Thyroid gland (tissue), 4 donors: ENCODE results near the gene AHNAK2. TPM values are rescaled to one million over a fixed set of nuclear protein-coding genes. Genes with fewer than 3 reads are reported as not detected.
A peak's percentile ranks its signal among the peaks of the same experiment; 100 is the strongest.

Experiments
- DNase-seq, 2 donors: peaks; one replicate each; pipeline ENCODE4 v3.0.0-alpha.2; 2019
- H3K27ac ChIP-seq, 3 donors: fragments of 200-600 bp; sonication (generic); 1 replicate in 2 of 3; 2 replicates in 1 of 3; pipeline ENCODE4 v1.5.1; 2016 to 2019; ENCODE audit warnings: mild to moderate bottlenecking in 1 of 3, moderate library complexity in 1 of 3
- H3K27me3 ChIP-seq: fragments of 200-600 bp; sonication (generic); one replicate; pipeline ENCODE4 v1.5.1; 2019
- H3K36me3 ChIP-seq, 2 donors: fragments of 200-600 bp; sonication (generic); one replicate each; pipeline ENCODE4 v1.5.1; 2016 to 2019
- H3K4me1 ChIP-seq, 2 donors: fragments of 200-600 bp; sonication (generic); one replicate each; pipeline ENCODE4 v1.5.1; 2017 to 2019
- H3K4me3 ChIP-seq, 3 donors: fragments of 200-600 bp; sonication (generic); replicated peaks in 1 of 3; 1 replicate in 2 of 3; 2 replicates in 1 of 3; pipeline ENCODE4 v1.5.1; 2016; ENCODE audit warnings: mild to moderate bottlenecking in 1 of 3
- H3K9me3 ChIP-seq: fragments of 200-600 bp; sonication (generic); one replicate; pipeline ENCODE4 v1.5.1; 2017
- CTCF ChIP-seq, 6 experiments: fragments of 200-600 bp in 3 of 6; fragments of 450-650 bp in 3 of 6; sonication (generic) in 3 of 6; IDR thresholded peaks; one replicate each; pipeline ENCODE4 v1.5.1; 2016 to 2019; ENCODE audit warnings: antibody characterized with exemption in 6 of 6, mild to moderate bottlenecking in 2 of 6, inconsistent platforms in 1 of 6, moderate library complexity in 1 of 6
- POLR2A ChIP-seq, 2 donors: fragments of 450-650 bp; IDR thresholded peaks; one replicate each; pipeline ENCODE4 v1.6.1; 2017; ENCODE audit warnings: antibody characterized with exemption in 2 of 2, mild to moderate bottlenecking in 2 of 2, moderate library complexity in 1 of 2
- WGBS, 2 donors: methylation state at CpG; one replicate each; pipeline ENCODE4 v1.1.5; 2017; 5-methylcytosine and 5-hydroxymethylcytosine counted together
- intact Hi-C: fragments of 100-400 bp; cut with DNase I; formaldehyde crosslinking; loops from one replicate; pipeline ENCODE4 v1.15.1; 2023
- total RNA-seq, 4 donors: library from RNA; depleted of rRNA; stranded (reverse); fragments of >200 nt; gene quantifications; one replicate each; pipeline ENCODE4 v1.2.3, GENCODE V29; 2016

AHNAK2 gene
- total RNA-seq, 4 donors from 2014 or later = 3.7 to 12.5 (median 6.9) TPM

GRCh38 chr14:104973135-104973384 is 5.1 kb downstream of the AHNAK2 start:
- no peaks in the 10 kb centered on the region for H3K36me3 ChIP-seq
- no peak for TF ChIP-seq POLR2A (IDR thresholded peaks at IDR 0.05)
- no peak for TF ChIP-seq CTCF (IDR thresholded peaks at IDR 0.05)
- intact Hi-C loops = loop anchor here (10.0 kb wide), 1 partner anchor 148 kb away; no protein-coding TSS in a partner anchor
- no peaks in the 10 kb centered on the region for H3K27me3 ChIP-seq
- peaks cover 64 to 94% of the 10 kb centered on the region in 2 donors for H3K4me1 ChIP-seq
- H3K27ac ChIP-seq = peak overlapping the region; percentile 78 to 94 (median 84)
- WGBS, 2 donors = 11 to 43% methylated on average over 5 to 11 of the region's 12 CpGs
- peak; percentile 86 to 88 for DNase-seq
- no peaks in the 10 kb centered on the region for H3K9me3 ChIP-seq
- no peak overlapping the region for H3K4me3 ChIP-seq

GRCh38 chr14:104972301-104973134 is 5.7 kb downstream of the AHNAK2 start:
- Histone ChIP-seq H3K9me3 (no peaks in the 10 kb centered on the region), H3K4me1 (peaks cover 66 to 95% of the 10 kb centered on the region in 2 donors), H3K27me3 (no peaks in the 10 kb centered on the region), H3K4me3 (no peak overlapping the region), H3K36me3 (no peaks in the 10 kb centered on the region), H3K27ac (peak overlapping the region; percentile 78 to 94 (median 84))
- DNase-seq = peak; percentile 83 to 88
- intact Hi-C loops = loop anchor here (10.0 kb wide), 1 partner anchor 148 kb away; no protein-coding TSS in a partner anchor
- TF ChIP-seq POLR2A (IDR thresholded peaks at IDR 0.05) = peak in 1 of 2 donors; percentile 6
- TF ChIP-seq CTCF (IDR thresholded peaks at IDR 0.05) = peak in 1 of 6 experiments; percentile 26
- WGBS, 2 donors = 27 to 50% methylated on average over 8 to 15 of the region's 28 CpGs

- no peak for TF ChIP-seq POLR2A (IDR thresholded peaks at IDR 0.05)
- TF ChIP-seq CTCF (IDR thresholded peaks at IDR 0.05) = no peak
- Histone ChIP-seq H3K4me1 (peaks cover 72 to 95% of the 10 kb centered on the region in 2 donors), H3K9me3 (no peaks in the 10 kb centered on the region), H3K4me3 (no peak overlapping the region), H3K27me3 (no peaks in the 10 kb centered on the region), H3K27ac (peak overlapping the region; percentile 78 to 94 (median 84)), H3K36me3 (no peaks in the 10 kb centered on the region)
- intact Hi-C loops = loop anchor here (10.0 kb wide), 1 partner anchor 147 kb away; no protein-coding TSS in a partner anchor
- WGBS, 2 donors = 93 to 97% methylated on average over 5 to 12 of the region's 12 CpGs
- DNase-seq = no peak
Observed at GRCh38 chr14:104971447-104972240, 6.5 kb downstream of the AHNAK2 start.

GRCh38 chr14:104970231-104971068 is 7.7 kb downstream of the AHNAK2 start:
- H3K9me3 ChIP-seq = no peaks in the 10 kb centered on the region
- no peak for DNase-seq
- intact Hi-C loops = loop anchor here (10.0 kb wide), 1 partner anchor 146 kb away; no protein-coding TSS in a partner anchor
- peak overlapping the region in 2 of 3 donors; percentile 49 to 84 for H3K27ac ChIP-seq
- H3K27me3 ChIP-seq = no peaks in the 10 kb centered on the region
- TF ChIP-seq CTCF (IDR thresholded peaks at IDR 0.05) (no peak), POLR2A (IDR thresholded peaks at IDR 0.05) (no peak)
- no peaks in the 10 kb centered on the region for H3K36me3 ChIP-seq
- peaks cover 63 to 85% of the 10 kb centered on the region in 2 donors for H3K4me1 ChIP-seq
- no peak overlapping the region for H3K4me3 ChIP-seq
- WGBS, 2 donors = 82 to 83% methylated on average over 10 to 14 of the region's 19 CpGs
